GM12891 (cell line): ENCODE measurements around the gene BTNL3.

ENCODE experiments used
- POLR2AphosphoS5 ChIP-seq: IDR thresholded peaks from 2 replicates; pipeline ENCODE4 v1.6.1; 2011; ENCODE audit warnings: low read depth, low read length, control low read depth
- SPI1 ChIP-seq: IDR thresholded peaks from 2 replicates; pipeline ENCODE4 v1.6.1; 2011; ENCODE audit warnings: low read depth, low read length, control low read depth

DNA sequence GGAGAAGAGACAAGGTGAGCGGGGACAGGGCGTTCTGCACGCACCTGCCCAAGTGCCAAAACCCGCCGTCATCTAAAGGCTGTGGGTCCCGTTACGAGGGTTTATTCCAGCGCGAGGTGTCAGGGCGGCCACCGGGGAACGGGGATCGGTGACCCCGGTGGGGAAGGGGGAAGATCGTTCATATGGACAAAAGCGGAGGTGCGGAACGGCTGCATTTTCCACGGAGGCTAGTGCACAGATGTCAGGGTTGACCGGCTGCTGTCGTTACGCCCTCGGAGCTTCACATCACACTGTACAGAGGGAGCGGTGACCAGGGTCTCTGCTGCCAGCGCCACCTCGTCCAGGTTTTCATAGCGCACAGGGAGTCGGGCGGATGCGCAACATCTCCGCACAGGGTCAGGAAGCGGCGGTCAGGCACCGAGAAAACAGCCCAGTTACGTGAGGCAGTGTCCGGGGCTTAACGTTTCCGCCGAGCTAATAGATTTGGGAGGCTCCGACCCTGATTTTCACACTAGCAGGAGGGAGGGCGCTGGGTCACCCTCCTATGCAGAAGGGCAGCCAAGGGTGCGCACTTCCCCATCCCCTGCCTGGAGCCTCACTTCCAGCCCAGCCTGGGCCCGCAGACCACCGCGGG lies 65.0 kb downstream of the BTNL3 start:
- no peak for TF ChIP-seq POLR2AphosphoS5
- TF ChIP-seq SPI1, result 0 out of 2 replicates have a peak, but pooled peaks have one; percentile 24
